Left ventricle myocardium inferior (tissue), 1 donor: ENCODE data around the gene TOMM70. TPM values are rescaled to one million over a fixed set of nuclear protein-coding genes. Genes with fewer than 3 reads are reported as not detected.
"Not testable (repeated sequence)": the region's sequence is repeated elsewhere in the genome, so short reads cannot be mapped to it uniquely, and the experiment has no call there.

Source experiments
- DNase-seq: peaks from one replicate; pipeline ENCODE4 v3.0.0-alpha.2; 2020
- H3K27ac ChIP-seq: fragments of 200-600 bp; replicated peaks from 2 replicates; pipeline ENCODE4 v1.8.0; 2021
- H3K27me3 ChIP-seq: fragments of 200-600 bp; 2 replicates; pipeline ENCODE4 v1.8.0; 2021; ENCODE audit warnings: low read depth
- H3K36me3 ChIP-seq: fragments of 200-600 bp; 2 replicates; pipeline ENCODE4 v1.8.0; 2021
- H3K4me1 ChIP-seq: fragments of 200-600 bp; 2 replicates; pipeline ENCODE4 v1.8.0; 2021
- H3K4me3 ChIP-seq: fragments of 200-600 bp; 2 replicates; pipeline ENCODE4 v1.8.0; 2021; ENCODE audit warnings: mild to moderate bottlenecking, moderate library complexity
- H3K9me3 ChIP-seq: fragments of 200-600 bp; replicated peaks from 2 replicates; pipeline ENCODE4 v1.8.0; 2021
- intact Hi-C: fragments of 100-400 bp; cut with micrococcal nuclease; formaldehyde crosslinking; loops from one replicate; pipeline ENCODE4 v1.11.0; 2022
- total RNA-seq: library from RNA; stranded (reverse); fragmentation: NEBNext Ultra II Directional; extraction: Animal tissue kit (Norgen Biotek cat#: 25700); gene quantifications from one replicate; pipeline ENCODE4 v1.2.1, GENCODE V29; 2021
- TF ChIP-seq, protein P1 (sequence below): fragments of 200-600 bp; IDR thresholded peaks from 2 replicates; pipeline ENCODE4 v1.8.0; 2021; ENCODE audit warnings: antibody characterized with exemption, mild to moderate bottlenecking, borderline replicate concordance
- donor health status: DM: no; HTN: yes; CAD: no; lungs with severe emphysema.

The TOMM70 gene
- total RNA-seq, 1 donor from 2014 or later, result 65.4 TPM

DNA sequence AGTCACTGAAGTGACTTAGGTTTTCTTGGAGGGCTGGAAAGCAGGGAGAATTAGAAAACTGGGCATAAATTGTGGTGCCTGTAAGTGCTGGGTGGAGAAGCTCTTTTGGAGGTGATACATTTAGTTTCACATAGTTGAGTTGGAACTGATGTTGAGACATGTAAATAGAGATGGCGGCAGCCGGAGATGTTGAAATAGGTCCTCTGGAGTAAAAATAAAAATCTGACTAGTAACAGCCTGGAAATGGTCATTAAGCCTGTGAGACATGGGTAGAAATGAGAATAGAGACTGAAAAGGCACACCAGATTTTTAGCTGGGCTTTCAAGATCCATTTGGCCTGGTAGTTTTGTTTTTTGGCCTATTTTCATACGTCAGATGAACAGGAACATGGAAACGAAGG, 69.2 kb downstream of the TOMM70 start:
- no peak overlapping the region for H3K4me3 ChIP-seq
- H3K27me3 ChIP-seq, result no peaks in the 10 kb centered on the region
- no peak for DNase-seq
- TF ChIP-seq, protein P1, sequence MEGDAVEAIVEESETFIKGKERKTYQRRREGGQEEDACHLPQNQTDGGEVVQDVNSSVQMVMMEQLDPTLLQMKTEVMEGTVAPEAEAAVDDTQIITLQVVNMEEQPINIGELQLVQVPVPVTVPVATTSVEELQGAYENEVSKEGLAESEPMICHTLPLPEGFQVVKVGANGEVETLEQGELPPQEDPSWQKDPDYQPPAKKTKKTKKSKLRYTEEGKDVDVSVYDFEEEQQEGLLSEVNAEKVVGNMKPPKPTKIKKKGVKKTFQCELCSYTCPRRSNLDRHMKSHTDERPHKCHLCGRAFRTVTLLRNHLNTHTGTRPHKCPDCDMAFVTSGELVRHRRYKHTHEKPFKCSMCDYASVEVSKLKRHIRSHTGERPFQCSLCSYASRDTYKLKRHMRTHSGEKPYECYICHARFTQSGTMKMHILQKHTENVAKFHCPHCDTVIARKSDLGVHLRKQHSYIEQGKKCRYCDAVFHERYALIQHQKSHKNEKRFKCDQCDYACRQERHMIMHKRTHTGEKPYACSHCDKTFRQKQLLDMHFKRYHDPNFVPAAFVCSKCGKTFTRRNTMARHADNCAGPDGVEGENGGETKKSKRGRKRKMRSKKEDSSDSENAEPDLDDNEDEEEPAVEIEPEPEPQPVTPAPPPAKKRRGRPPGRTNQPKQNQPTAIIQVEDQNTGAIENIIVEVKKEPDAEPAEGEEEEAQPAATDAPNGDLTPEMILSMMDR, result no peak
- H3K9me3 ChIP-seq, result peaks cover 6% of the 10 kb centered on the region
- peaks cover 8% of the 10 kb centered on the region for H3K36me3 ChIP-seq
- no peak overlapping the region for H3K27ac ChIP-seq
- intact Hi-C loops, result no loop called here
- H3K4me1 ChIP-seq, result peaks cover 20% of the 10 kb centered on the region

DNA sequence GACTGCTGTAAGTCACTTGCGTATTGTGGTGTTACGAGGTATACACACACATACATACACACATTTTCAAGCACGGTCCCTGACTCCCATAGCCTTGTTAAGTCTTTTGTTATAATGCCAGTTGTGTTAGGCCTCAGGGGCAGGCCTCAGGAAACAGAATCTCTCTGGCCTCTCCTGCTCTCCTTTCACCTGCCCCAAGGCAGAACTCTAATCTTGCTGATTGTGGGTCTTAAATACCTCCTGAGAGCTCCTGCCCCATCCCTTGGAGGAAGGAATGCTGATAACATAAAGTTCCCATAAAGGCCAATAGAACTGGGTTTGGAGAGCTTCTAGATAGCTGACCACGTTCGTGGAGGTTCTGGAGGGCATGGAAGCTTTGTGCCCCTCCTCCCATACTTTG, 70.2 kb downstream of the TOMM70 start:
- no peak for DNase-seq
- TF ChIP-seq, protein P1, result no peak
- Histone ChIP-seq H3K9me3 (peaks cover 6% of the 10 kb centered on the region), H3K4me3 (no peak overlapping the region), H3K27me3 (no peaks in the 10 kb centered on the region), H3K36me3 (peaks cover 15% of the 10 kb centered on the region), H3K27ac (no peak overlapping the region), H3K4me1 (peaks cover 15% of the 10 kb centered on the region)
- intact Hi-C loops, result no loop called here

DNA sequence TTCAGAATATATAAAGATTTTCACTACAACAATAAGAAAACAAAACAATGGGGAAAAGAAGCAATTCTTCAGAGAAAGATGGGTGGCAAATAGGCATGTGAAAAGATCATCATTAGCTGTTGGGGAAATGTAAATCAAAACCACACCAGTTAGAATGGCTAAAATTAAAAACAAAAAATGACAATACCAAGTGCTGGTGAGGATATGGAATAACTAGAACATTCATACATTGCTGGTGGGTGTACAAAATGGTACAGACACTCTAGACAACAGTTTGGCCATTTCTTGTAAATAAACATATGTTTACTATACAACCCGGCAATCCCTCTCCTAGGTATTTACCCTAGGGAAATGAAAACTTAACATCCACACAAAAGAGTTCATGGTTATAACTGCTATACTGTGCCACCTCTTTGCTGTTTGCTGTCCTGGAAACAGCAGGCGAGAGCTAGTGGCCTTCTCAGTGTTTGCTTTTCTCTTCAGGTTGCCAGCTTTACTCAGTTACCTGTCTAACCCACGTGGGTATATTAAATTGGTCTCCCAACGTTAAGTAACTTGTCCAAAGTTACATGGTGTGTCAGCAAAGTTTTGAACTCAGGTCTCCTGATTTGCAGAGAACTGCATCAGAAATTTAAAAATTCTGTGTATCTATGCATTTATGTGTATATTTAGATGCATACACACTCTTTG, 70.9 kb downstream of the TOMM70 start:
- DNase-seq, result no peak
- H3K36me3 ChIP-seq, result peaks cover 22% of the 10 kb centered on the region
- intact Hi-C loops, result no loop called here
- H3K9me3 ChIP-seq, result peaks cover 6% of the 10 kb centered on the region
- H3K4me3 ChIP-seq, result no peak overlapping the region
- H3K27me3 ChIP-seq, result no peaks in the 10 kb centered on the region
- H3K4me1 ChIP-seq, result peaks cover 8% of the 10 kb centered on the region
- TF ChIP-seq, protein P1, result no peak
- H3K27ac ChIP-seq, result no peak overlapping the region

DNA sequence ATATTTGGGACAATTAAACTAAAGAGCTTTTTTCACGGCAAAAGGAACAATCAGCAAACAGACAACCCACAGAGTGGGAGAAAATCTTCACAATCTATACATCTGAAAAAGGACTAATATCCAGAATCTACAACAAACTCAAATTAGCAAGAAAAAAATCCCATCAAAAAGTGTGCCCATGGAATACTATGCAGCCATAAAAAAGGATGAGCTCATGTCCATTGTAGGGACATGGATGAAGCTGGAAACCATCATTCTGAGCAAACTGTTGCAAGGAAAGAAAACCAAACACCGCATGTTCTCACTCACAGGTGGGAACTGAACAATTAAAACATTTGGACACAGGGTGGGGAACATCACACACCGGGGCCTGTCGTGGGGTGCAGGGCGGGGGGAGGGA, 73.5 kb downstream of the TOMM70 start:
- H3K27ac ChIP-seq, DNase-seq, H3K27me3 ChIP-seq, H3K4me3 ChIP-seq, intact Hi-C loops, H3K9me3 ChIP-seq, H3K4me1 ChIP-seq: not testable (repeated sequence)
- H3K36me3 ChIP-seq, result peaks cover 34% of the 10 kb centered on the region

DNA sequence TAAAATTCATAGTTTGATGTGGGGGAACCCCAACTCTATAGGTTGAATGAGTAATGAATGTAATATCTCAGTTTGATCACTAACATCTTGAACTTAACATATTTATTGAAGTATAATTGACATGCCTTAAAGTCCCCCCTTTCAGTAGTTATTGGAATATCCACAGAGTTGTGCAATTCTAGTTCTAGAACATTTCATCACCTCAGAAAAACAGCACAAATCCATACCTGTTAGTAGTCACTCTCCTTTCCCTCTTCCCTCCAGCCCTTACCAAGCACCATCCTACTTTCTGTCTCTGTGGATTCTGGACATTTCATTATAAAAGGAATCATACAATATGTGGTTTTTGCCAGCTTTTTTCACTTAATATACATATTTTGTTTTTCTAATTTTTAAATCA, 75.1 kb downstream of the TOMM70 start:
- TF ChIP-seq, protein P1, result no peak
- no peaks in the 10 kb centered on the region for H3K4me1 ChIP-seq
- peaks cover 6% of the 10 kb centered on the region for H3K9me3 ChIP-seq
- peaks cover 38% of the 10 kb centered on the region for H3K36me3 ChIP-seq
- no peaks in the 10 kb centered on the region for H3K27me3 ChIP-seq
- intact Hi-C loops, result no loop called here
- no peak overlapping the region for H3K4me3 ChIP-seq
- no peak for DNase-seq
- H3K27ac ChIP-seq, result no peak overlapping the region

DNA sequence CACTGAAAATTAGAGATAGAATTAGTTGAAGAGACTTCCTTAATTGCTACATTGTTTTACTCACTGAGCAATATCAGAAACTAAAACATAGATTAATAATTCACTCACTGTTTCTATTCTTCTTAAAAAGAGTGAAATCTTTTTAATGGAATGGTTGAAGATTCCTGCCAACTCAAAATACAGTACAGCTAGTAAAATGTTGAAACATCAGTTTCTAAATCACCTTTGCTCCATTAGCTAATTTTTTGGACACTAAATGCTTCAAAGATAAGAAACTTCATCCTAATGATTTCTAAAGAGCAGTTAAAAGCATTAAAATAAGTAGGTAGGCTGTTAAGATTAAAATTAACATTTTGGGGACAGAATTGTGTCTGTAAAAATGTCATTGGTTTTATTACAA, 76.8 kb downstream of the TOMM70 start:
- intact Hi-C loops, result no loop called here
- Histone ChIP-seq H3K4me3 (no peak overlapping the region), H3K27ac (no peak overlapping the region), H3K4me1 (no peaks in the 10 kb centered on the region), H3K36me3 (peaks cover 53% of the 10 kb centered on the region), H3K27me3 (no peaks in the 10 kb centered on the region), H3K9me3 (peaks cover 6% of the 10 kb centered on the region)
- TF ChIP-seq, protein P1, result no peak
- no peak for DNase-seq
